GM18951 (cell line): ENCODE measurements around the gene ATM.
"Not testable (repeated sequence)": the region's sequence is repeated elsewhere in the genome, so short reads cannot be mapped to it uniquely, and the experiment has no call there.

Experiments used
- POLR2A ChIP-seq: IDR thresholded peaks from 4 replicates; pipeline ENCODE4 v1.6.1; 2011; ENCODE audit warnings: mild to moderate bottlenecking; ENCODE audit not compliant: insufficient read length, insufficient read depth; ENCODE audit errors: extremely low read depth
- in situ Hi-C: fragments of 300-500 bp; cut with MboI; formaldehyde crosslinking; loops from one replicate; pipeline ENCODE4 v1.12.0; 2022; ENCODE audit warnings: low sequenced_read_pairs, mixed read lengths, inconsistent platforms; ENCODE audit not compliant: unreplicated experiment

Gene ATM

GRCh38 chr11:108269583-108269982, 46.7 kb downstream of the ATM start:
- in situ Hi-C loops, result no loop called here
- TF ChIP-seq POLR2A, result no peak

GRCh38 chr11:108276985-108277616, 54.2 kb downstream of the ATM start:
- in situ Hi-C loops, result not testable (repeated sequence)

GRCh38 chr11:108278546-108278945, 55.7 kb downstream of the ATM start:
- in situ Hi-C loops, result no loop called here
- no peak for TF ChIP-seq POLR2A

GRCh38 chr11:108278954-108279353, 56.1 kb downstream of the ATM start:
- no peak for TF ChIP-seq POLR2A
- in situ Hi-C loops, result no loop called here

DNA sequence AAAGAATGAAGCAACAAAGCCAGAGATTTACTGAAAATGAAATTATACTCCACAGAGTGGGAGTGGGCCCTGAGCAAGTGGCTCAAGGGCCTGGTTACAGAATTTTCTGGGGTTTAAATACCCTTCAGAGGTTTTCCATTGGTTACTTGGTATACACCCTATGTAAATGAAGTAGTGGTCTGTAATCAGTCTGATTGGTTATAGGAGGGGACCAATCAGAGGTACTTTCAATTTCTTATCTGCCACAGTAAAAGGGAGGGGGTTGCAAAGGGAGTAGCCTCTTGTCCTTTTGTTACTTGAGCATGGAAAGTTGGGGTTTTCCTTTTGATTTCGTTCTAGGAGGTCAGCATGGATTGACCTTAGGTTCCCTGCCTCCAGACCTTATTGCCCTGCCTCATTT, 63.5 kb downstream of the ATM start:
- in situ Hi-C loops, result no loop called here
- TF ChIP-seq POLR2A, result no peak

DNA sequence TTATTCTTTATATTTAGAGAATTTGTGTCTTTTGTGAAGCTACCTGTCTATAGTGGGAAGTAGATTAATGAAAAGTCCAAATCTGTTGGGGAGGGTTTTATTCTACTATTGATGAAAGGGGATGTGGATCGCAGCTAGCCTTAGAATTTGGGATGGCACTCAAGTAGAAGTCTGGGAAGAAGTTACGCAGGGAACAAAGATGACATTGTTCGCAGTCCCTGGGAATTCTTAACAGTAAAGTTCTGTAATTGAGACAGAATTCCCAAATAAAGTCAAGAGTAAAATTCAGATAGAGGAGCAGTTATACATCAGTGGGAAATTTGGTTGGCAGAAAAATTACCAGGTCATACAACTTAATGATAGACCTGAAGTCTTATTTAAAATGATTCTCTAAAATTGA, 64.1 kb downstream of the ATM start:
- in situ Hi-C loops, result no loop called here
- no peak for TF ChIP-seq POLR2A

- in situ Hi-C loops, result not testable (repeated sequence)
These were observed 66.2 kb downstream of the ATM start for GRCh38 chr11:108289066-108289465.

DNA sequence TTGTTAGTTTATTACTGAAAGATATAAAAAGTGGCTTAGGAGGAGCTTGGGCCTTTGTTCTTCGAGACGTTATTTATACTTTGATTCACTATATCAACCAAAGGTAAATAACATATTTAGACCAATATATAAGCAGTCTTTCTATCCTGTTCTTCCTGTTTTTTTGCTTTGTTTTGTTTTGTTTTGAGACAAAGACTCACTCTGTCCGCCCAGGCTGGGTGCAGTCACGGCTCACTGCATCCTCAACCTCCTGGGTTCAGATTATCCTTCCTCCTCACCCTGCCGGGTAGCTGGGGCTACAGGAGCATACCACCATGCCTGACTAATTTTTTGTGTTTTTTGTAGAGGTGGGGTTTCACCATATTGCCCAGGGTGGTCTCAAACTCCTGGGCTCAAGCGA, 66.8 kb downstream of the ATM start:
- no peak for TF ChIP-seq POLR2A
- in situ Hi-C loops, result no loop called here

DNA sequence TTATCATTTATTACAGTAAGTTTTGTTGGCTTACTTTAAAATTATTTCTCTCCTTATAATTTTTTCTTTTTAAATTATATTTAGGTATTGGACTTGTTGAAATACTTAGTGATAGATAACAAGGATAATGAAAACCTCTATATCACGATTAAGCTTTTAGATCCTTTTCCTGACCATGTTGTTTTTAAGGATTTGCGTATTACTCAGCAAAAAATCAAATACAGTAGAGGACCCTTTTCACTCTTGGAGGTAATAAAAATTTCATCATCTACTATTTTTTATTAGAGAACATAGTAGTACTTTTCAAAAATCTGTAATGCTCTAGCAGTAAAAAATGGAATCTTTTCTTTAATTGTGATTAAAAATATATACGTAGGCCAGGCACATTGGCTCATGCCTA, 70.4 kb downstream of the ATM start:
- no peak for TF ChIP-seq POLR2A
- in situ Hi-C loops, result no loop called here

DNA sequence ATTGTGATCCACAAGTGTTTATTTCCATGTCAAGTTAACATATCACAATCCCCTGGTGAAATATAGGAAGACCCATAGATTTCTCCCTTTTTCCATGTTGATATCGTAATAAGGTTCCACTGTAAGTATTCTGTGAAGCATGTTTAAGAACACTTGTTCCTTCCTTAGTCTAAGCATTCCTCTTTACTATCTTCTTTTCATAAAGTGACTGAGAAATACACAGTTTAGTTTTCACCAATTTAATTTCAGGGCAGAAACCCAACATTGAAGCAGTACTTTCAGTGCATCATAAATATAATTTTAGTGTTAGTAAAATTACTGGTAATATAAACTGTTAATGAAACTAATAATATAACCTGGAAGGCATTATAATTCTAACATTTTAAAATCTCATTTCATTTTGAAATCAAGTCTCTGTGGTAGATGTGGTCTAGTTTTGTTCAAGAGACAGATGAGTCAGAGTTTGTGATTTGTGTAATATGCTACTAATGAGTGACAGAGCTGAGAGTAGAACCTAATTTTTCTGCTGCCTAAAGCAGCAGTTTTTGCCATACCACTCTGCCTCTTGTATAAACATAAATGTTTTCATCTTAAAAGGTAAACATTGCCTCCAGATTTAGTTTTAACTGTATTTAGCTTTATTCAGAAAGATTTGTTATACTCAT, 79.4 kb downstream of the ATM start:
- in situ Hi-C loops, result no loop called here
- no peak for TF ChIP-seq POLR2A

DNA sequence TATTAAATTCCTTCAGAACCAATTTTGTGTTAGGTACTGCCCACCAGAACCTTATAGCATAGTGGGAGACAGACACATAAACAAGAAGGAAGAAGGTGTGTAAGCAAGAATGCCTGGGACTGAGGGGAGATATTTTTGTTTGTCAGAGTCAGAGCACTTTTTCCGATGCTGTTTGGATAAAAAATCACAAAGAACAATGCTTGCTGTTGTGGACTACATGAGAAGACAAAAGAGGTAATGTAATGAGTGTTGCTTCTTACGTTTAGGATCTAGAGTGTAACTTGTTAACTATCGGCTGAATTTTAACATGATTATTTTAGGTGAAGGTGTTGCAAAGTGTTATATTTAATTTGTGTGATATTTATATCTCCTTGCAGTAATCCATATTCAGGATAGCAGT, 84.9 kb downstream of the ATM start:
- TF ChIP-seq POLR2A, result no peak
- in situ Hi-C loops, result no loop called here

DNA sequence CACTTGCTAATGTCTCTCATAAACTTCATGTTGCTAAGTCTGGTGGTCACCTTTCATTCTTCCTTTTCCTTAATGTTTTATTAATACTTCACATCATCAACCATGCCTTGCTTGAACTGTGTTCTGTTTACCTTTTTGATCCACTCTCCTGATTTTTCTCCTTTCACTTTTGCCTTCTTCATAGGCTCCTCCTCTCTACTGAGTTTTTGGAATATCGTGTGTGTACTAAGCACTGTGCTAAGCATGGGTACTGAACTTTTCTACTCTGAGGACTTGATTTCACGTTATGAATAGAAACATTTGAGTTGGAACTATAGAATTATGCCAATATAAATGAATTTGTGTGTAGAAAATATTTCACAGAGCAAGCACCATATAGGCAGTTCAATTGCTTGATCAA, 90.6 kb downstream of the ATM start:
- in situ Hi-C loops, result no loop called here

DNA sequence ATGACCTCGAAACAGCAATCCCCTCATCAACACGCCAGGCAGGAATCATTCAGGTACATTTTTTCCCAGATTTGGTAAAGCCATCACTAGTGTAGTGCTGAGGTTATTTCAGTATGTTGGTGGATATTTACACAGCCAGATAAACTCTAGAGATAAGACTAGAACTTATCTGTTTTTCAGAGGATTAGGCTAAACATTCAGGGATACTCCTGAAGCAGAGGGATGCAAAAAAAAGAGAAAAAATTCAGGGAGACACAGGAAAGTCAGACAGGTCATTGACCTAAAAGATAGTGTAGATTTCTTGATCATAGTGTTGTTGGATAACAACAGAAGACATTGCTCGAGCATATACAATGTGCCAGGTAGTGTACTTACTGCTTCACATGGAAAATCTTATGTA, 93.2 kb downstream of the ATM start:
- in situ Hi-C loops, result no loop called here
- no peak for TF ChIP-seq POLR2A

More for the DNA sequence above, 90.6 kb downstream of the ATM start:
- TF ChIP-seq POLR2A, result no peak

GRCh38 chr11:108319541-108320145, 96.8 kb downstream of the ATM start:
- in situ Hi-C loops, result no loop called here
- no peak for TF ChIP-seq POLR2A
